Measurements from ENCODE around the gene CHPF2. TPM values are rescaled to one million over a fixed set of nuclear protein-coding genes. Genes with fewer than 3 reads are reported as not detected.

The CHPF2 gene
- total RNA-seq = 10 to 100 TPM; 11.1 to 16.1 (median 14.1) TPM

DNA sequence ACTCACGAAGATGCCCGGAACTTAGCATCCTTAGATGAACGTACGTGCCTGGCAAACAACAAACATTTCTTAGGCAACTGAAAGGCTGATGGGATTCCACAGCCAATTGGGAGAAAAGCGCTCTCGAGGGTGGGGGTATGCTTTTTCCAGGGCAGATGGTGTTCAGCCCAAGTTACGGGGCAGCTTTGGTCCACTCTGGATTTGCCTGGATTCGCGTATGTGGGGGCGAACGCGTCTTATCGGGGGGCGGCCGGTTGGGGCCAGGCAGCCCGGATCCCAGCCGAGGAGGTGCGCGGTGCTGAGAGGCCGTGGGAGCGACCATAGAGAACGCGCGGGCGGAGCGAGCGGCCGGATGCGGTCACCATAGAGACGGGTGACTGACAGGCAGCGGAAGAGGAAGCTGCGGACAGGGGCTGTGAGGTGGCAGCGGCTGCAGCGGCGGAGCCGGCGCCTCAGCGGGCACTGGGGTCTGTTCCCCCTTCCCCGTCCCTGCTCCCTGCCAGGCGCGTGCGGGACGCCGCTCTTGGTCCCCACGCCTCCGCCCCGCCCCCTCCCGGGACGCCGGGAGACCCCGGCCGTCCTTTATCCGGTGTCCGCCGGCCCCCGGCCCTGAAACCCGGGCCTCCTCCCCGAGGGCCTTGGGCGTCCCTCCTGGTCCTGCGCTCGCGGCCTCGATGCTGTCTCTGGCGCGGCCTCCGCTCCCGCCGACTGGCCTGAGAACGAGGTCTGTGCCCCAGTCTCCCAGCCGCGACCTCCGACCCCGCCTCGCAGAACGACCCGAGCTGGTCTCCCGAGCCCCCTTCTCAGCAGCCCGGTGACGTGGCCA lies at the start of gene CHPF2:
CHPF2 (plus strand) TSS at position 393 of the 826 bp plus-strand sequence. CDS start 1,529 bp downstream, outside the sequence.
- Histone ChIP-seq H3K27me3 (no peaks in the 10 kb centered on the region), H3K4me1 (peaks cover 28 to 35% of the 10 kb centered on the region in 2 donors), H3K36me3 (peaks cover 0 to 27% of the 10 kb centered on the region in 2 donors), H3K27ac (peak within 1 kb of the TSS; percentile 71 to 88 (median 86)), H3K4me3 (peak within 1 kb of the TSS; percentile 87 to 98 (median 92)), H3K9me3 (no peaks in the 10 kb centered on the region)
- intact Hi-C loops (cut with DNase I; ENCODE audit: low total_unique reads) (no loop called here), in situ Hi-C loops (cut with MboI; ENCODE audit: low sequenced_read_pairs in 4 of 4) (no loop called here)
- peak; percentile 88 to 90 for ATAC-seq
- no peak for TF ChIP-seq CTCF (IDR thresholded peaks at IDR 0.05 in 4 of 5, conservative IDR thresholded peaks at IDR 0.05 in 1 of 5)
- peak; percentile 87 to 95 for TF ChIP-seq POLR2A (IDR thresholded peaks at IDR 0.05)
- peak; percentile 83 to 87 for DNase-seq

DNA sequence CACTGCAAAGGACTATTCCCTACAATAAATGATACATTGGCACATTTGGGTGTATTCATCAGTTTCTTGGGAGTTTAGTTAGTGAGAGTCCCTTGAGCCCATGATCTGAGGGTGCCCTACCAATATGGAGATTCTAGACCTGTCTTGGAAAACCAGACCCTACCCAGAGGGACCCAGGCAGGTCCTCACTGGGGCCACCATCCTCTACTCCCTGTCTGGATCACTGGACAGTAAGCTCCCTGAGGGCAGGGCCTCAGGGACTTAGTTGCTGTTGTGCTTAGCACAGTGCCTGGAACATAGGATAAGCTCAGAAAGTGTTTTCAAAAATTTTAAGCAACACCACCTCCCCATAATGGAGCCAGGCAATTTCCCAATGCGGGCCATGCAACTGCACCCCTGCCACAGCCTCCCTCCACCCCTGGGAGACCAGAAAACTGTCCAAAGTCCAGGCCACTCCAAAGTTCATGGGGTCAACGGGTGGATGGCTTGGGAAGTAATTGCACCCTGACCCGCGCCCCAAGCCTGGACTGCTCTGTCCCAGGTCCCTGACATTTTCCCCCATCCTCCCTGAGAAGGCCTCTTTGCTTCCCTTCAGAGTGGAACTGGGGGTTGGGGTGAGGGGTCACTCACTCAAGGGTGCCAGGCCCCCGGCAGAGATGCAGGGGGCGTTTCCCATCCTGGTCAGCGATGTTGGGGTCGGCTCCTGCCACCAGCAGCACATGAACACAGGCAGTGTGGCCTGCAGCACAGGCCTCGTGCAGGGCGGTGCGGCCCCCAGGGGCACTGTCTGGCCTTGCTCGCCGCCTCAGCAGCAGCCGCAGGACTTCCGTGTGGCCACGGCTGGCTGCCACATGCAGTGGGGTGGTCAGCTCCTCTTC lies 46.3 kb upstream of the CHPF2 start:
- ATAC-seq (peak; percentile 28 to 33), DNase-seq (peak in 1 of 2 donors; percentile 55)
- H3K4me1 ChIP-seq = peaks cover 32 to 41% of the 10 kb centered on the region in 2 donors
- H3K27ac ChIP-seq = peak overlapping the region; percentile 91 to 100 (median 99)
- peak overlapping the region; percentile 57 to 62 (median 60) for H3K4me3 ChIP-seq
- in situ Hi-C loops (cut with MboI; ENCODE audit: low sequenced_read_pairs in 4 of 4) = no loop called here
- H3K36me3 ChIP-seq = peaks cover 0 to 3% of the 10 kb centered on the region in 2 donors
- TF ChIP-seq CTCF (IDR thresholded peaks at IDR 0.05 in 4 of 5, conservative IDR thresholded peaks at IDR 0.05 in 1 of 5) = peak in 2 of 5 experiments; percentile 12 to 40
- TF ChIP-seq POLR2A (IDR thresholded peaks at IDR 0.05) = no peak
- no peaks in the 10 kb centered on the region for H3K9me3 ChIP-seq
- intact Hi-C loops (cut with DNase I; ENCODE audit: low total_unique reads) = loop anchor here (1.0 to 5.0 kb wide), 4 partner anchors 41 to 159 kb away; partner anchors contain the start of genes ABCB8, ABCF2, FASTK and TMUB1
- H3K27me3 ChIP-seq = no peaks in the 10 kb centered on the region

GRCh38 chr7:151186640-151187408 lies 45.5 kb upstream of the CHPF2 start, which contains the start of gene ASB10:
Gene ASB10 (minus strand): TSS chr7:151187250. CDS start chr7:151187130, 120 bp downstream.
- H3K27ac ChIP-seq = peak within 1 kb of the TSS; percentile 91 to 100 (median 99)
- H3K9me3 ChIP-seq = no peaks in the 10 kb centered on the region
- H3K36me3 ChIP-seq = no peaks in the 10 kb centered on the region
- intact Hi-C loops (cut with DNase I; ENCODE audit: low total_unique reads) (loop anchor here (1.0 to 5.0 kb wide), 4 partner anchors 40 to 160 kb away; partner anchors contain the start of genes ABCB8, ABCF2, FASTK and TMUB1), in situ Hi-C loops (cut with MboI; ENCODE audit: low sequenced_read_pairs in 4 of 4) (no loop called here)
- no peaks in the 10 kb centered on the region for H3K27me3 ChIP-seq
- peak; percentile 83 to 86 for ATAC-seq
- DNase-seq = peak; percentile 65 to 91
- peak; percentile 71 to 72 for TF ChIP-seq POLR2A (IDR thresholded peaks at IDR 0.05)
- TF ChIP-seq CTCF (IDR thresholded peaks at IDR 0.05 in 4 of 5, conservative IDR thresholded peaks at IDR 0.05 in 1 of 5) = no peak
- peak within 1 kb of the TSS; percentile 57 to 62 (median 60) for H3K4me3 ChIP-seq
- peaks cover 37 to 39% of the 10 kb centered on the region in 2 donors for H3K4me1 ChIP-seq

All from gastrocnemius medialis (tissue), 4 donors.